Breast epithelium (tissue), 3 donors: ENCODE data around the gene ABO.

Source experiments
- POLR2A ChIP-seq: fragments of 450-650 bp; IDR thresholded peaks from one replicate; pipeline ENCODE4 v1.6.1; 2016; ENCODE audit warnings: antibody characterized with exemption, mild to moderate bottlenecking, moderate library complexity
- POLR2AphosphoS5 ChIP-seq, 3 donors: sonication (generic); formaldehyde crosslinking; IDR thresholded peaks; one replicate each; pipeline ENCODE4 v1.6.1; 2017; ENCODE audit warnings: antibody characterized with exemption in 3 of 3
- TF ChIP-seq, protein P1 (sequence below), 3 donors: fragments of 450-650 bp; IDR thresholded peaks; one replicate each; pipeline ENCODE4 v1.5.1; 2016 to 2017; ENCODE audit warnings: antibody characterized with exemption in 3 of 3, mild to moderate bottlenecking in 3 of 3, moderate library complexity in 3 of 3

- TF ChIP-seq POLR2AphosphoS5 (IDR thresholded peaks at IDR 0.05) (no peak), POLR2A (no peak)
- TF ChIP-seq, protein P1, sequence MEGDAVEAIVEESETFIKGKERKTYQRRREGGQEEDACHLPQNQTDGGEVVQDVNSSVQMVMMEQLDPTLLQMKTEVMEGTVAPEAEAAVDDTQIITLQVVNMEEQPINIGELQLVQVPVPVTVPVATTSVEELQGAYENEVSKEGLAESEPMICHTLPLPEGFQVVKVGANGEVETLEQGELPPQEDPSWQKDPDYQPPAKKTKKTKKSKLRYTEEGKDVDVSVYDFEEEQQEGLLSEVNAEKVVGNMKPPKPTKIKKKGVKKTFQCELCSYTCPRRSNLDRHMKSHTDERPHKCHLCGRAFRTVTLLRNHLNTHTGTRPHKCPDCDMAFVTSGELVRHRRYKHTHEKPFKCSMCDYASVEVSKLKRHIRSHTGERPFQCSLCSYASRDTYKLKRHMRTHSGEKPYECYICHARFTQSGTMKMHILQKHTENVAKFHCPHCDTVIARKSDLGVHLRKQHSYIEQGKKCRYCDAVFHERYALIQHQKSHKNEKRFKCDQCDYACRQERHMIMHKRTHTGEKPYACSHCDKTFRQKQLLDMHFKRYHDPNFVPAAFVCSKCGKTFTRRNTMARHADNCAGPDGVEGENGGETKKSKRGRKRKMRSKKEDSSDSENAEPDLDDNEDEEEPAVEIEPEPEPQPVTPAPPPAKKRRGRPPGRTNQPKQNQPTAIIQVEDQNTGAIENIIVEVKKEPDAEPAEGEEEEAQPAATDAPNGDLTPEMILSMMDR (IDR thresholded peaks at IDR 0.05) = no peak
Observed at GRCh38 chr9:133304477-133305377, 29.7 kb upstream of the ABO start.
